Activated T-cell treated with anti-CD3 and anti-CD28 coated beads, Interleukin-2, amount 50 U/mL, for 4 hours (primary cell): Measurements from ENCODE around the gene CTNNA2. TPM values are rescaled to one million over a fixed set of nuclear protein-coding genes. Genes with fewer than 3 reads are reported as not detected.

Source experiments
- ATAC-seq, 2 donors: fragments of 200-7000 bp; cut with Tn5 transposase; one replicate each; pipeline ENCODE4 v1.10.0; 2021
- DNase-seq: peaks from one replicate; pipeline ENCODE4 v3.0.0-alpha.2; 2020
- H3K27me3 Mint-ChIP-seq: one replicate; pipeline ENCODE4 v1.8.0; 2021; ENCODE audit warnings: low read depth, mixed read lengths
- H3K36me3 Mint-ChIP-seq: one replicate; pipeline ENCODE4 v1.8.0; 2022; ENCODE audit warnings: mixed read lengths; ENCODE audit not compliant: insufficient read depth
- H3K4me1 Mint-ChIP-seq: one replicate; pipeline ENCODE4 v1.8.0; 2021; ENCODE audit warnings: low read depth, mixed read lengths
- H3K4me3 Mint-ChIP-seq: one replicate; pipeline ENCODE4 v1.8.0; 2021; ENCODE audit warnings: mild to moderate bottlenecking, moderate library complexity, mixed read lengths
- H3K9me3 Mint-ChIP-seq: one replicate; pipeline ENCODE4 v1.8.0; 2021; ENCODE audit warnings: mixed read lengths
- total RNA-seq, 3 donors: library from RNA; stranded (reverse); gene quantifications; one replicate each; pipeline ENCODE4 v1.2.1, GENCODE V29; 2021

Gene CTNNA2
- total RNA-seq, 3 donors from 2014 or later = 0.08 TPM; not detected in 2

DNA sequence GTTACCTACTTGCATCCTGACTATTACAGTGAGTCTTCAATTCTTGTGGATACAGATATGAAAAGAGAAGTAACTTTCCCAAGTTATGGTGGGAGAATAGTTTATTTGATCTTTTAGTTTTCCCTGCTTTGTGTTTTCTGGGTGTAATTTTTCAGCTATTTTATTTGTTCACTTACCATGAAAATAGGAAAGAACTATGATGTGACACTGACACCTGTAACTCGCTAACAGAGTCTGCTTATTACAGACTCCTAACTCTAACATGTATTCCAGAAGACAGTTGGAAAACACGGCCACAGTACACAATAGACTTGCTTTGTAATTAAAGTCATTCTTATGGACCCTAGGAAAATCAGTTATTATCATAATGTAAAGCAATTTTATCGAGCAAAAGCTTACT, 468.5 kb downstream of the CTNNA2 start:
- Mint-ChIP-seq H3K27me3 (no peaks in the 10 kb centered on the region), H3K4me1 (no peaks in the 10 kb centered on the region), H3K4me3 (no peak overlapping the region), H3K9me3 (no peaks in the 10 kb centered on the region), H3K36me3 (no peaks in the 10 kb centered on the region)
- DNase-seq (no peak), ATAC-seq (no peak)

DNA sequence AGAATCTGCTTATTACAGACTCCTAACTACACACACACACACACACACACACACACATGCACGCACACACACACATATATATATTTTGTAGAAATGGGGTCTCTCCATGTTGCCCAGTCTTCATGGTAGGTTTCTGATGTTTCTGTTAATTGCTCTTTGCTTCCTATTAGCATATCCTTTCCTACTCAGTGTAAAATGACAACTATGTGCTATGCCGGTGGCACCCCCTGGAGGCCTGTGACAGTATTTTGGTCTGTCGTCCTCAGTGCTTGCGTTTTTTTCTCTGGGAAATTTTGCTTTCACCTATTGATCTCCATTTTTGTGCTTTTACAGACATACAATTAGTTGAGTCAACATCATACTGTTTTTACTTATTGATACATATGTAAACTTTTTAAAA, 469.6 kb downstream of the CTNNA2 start:
- H3K4me1 Mint-ChIP-seq = no peaks in the 10 kb centered on the region
- DNase-seq = no peak
- no peaks in the 10 kb centered on the region for H3K27me3 Mint-ChIP-seq
- H3K9me3 Mint-ChIP-seq = no peaks in the 10 kb centered on the region
- H3K36me3 Mint-ChIP-seq = no peaks in the 10 kb centered on the region
- H3K4me3 Mint-ChIP-seq = no peak overlapping the region
- ATAC-seq = no peak

DNA sequence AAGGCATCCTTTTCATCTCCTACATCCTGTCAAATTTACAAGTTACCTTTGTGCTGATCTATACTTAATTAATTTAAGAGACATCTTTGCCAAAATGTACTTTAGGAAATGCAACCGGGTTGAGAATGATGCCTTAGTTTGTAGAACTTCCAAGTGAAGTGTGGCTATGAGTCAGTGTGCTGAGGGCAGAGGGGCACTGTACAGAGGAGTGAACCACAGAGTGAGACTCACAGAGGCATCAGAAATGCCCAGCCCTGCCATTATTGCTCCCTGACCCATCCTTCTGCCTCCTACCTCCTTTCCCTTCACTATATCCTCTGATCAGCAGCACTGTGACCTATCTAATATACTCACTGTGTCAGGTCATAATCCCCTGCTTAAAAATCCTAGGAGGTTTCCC, 471.6 kb downstream of the CTNNA2 start:
- DNase-seq (no peak), ATAC-seq (no peak)
- Mint-ChIP-seq H3K36me3 (no peaks in the 10 kb centered on the region), H3K9me3 (no peaks in the 10 kb centered on the region), H3K4me3 (no peak overlapping the region), H3K4me1 (no peaks in the 10 kb centered on the region), H3K27me3 (no peaks in the 10 kb centered on the region)

DNA sequence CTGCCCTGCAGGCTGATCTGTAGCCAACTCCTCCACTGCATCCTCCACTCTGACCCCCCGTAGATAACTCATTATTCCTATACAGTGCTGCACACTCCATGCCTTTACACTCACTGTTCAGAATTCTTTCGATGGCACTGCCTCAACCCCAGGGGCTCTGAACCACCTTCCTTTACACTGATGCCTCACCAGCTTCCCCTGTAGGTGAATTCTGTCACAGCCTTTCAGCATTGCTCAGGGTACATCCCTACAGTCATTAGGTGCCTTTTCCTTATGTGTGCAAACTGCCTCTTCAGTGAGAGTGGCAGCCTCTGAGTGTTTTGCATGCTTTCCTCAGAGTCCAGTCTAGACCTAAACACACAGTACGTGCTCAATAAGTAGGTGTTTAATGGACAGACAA, 472.3 kb downstream of the CTNNA2 start:
- DNase-seq (no peak), ATAC-seq (no peak)
- Mint-ChIP-seq H3K4me3 (no peak overlapping the region), H3K36me3 (no peaks in the 10 kb centered on the region), H3K4me1 (no peaks in the 10 kb centered on the region), H3K9me3 (no peaks in the 10 kb centered on the region), H3K27me3 (no peaks in the 10 kb centered on the region)

GRCh38 chr2:79985571-79985970, 472.7 kb downstream of the CTNNA2 start:
- ATAC-seq = no peak

GRCh38 chr2:79993144-79993543, 480.3 kb downstream of the CTNNA2 start:
- Mint-ChIP-seq H3K4me1 (no peaks in the 10 kb centered on the region), H3K4me3 (no peak overlapping the region), H3K9me3 (peaks cover 4% of the 10 kb centered on the region), H3K36me3 (no peaks in the 10 kb centered on the region), H3K27me3 (no peaks in the 10 kb centered on the region)
- DNase-seq = no peak
- ATAC-seq = no peak

More at GRCh38 chr2:79985571-79985970, 472.7 kb downstream of the CTNNA2 start:
- Mint-ChIP-seq H3K27me3 (no peaks in the 10 kb centered on the region), H3K4me1 (no peaks in the 10 kb centered on the region), H3K9me3 (no peaks in the 10 kb centered on the region), H3K4me3 (no peak overlapping the region), H3K36me3 (no peaks in the 10 kb centered on the region)
- no peak for DNase-seq

GRCh38 chr2:79994161-79994560, 481.3 kb downstream of the CTNNA2 start:
- Mint-ChIP-seq H3K9me3 (peaks cover 4% of the 10 kb centered on the region), H3K27me3 (peaks cover 2% of the 10 kb centered on the region), H3K4me1 (no peaks in the 10 kb centered on the region), H3K4me3 (no peak overlapping the region), H3K36me3 (no peaks in the 10 kb centered on the region)
- DNase-seq = no peak
- ATAC-seq = no peak

GRCh38 chr2:79994965-79995364, 482.1 kb downstream of the CTNNA2 start:
- H3K9me3 Mint-ChIP-seq = peaks cover 4% of the 10 kb centered on the region
- no peak overlapping the region for H3K4me3 Mint-ChIP-seq
- DNase-seq (no peak), ATAC-seq (no peak)
- peaks cover 2% of the 10 kb centered on the region for H3K27me3 Mint-ChIP-seq
- no peaks in the 10 kb centered on the region for H3K4me1 Mint-ChIP-seq
- H3K36me3 Mint-ChIP-seq = no peaks in the 10 kb centered on the region

DNA sequence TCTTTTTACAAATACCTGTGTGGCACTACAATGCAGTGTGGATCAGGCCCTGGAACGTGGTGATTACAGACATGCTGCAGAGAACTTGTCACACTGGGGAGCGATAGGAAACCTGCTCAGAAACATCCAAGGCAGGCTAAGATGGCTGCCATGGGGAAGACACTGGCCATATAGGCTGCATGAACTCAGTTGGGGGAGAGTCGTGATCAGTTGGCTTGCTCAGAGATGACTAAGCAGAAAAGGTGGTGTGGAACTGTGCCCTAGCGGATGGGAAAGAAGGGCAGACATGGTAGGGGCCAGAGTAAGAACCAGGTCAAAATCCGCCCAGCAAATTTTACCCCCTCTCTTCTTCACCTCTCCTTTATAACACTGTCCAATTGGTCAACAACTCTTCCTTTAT, 483.9 kb downstream of the CTNNA2 start:
- ATAC-seq (no peak), DNase-seq (no peak)
- Mint-ChIP-seq H3K4me1 (no peaks in the 10 kb centered on the region), H3K9me3 (peaks cover 4% of the 10 kb centered on the region), H3K4me3 (no peak overlapping the region), H3K36me3 (no peaks in the 10 kb centered on the region), H3K27me3 (peaks cover 2% of the 10 kb centered on the region)

GRCh38 chr2:80001701-80002101, 488.9 kb downstream of the CTNNA2 start:
- H3K36me3 Mint-ChIP-seq = no peaks in the 10 kb centered on the region
- DNase-seq = no peak
- peaks cover 2% of the 10 kb centered on the region for H3K27me3 Mint-ChIP-seq
- no peak overlapping the region for H3K4me3 Mint-ChIP-seq
- no peaks in the 10 kb centered on the region for H3K4me1 Mint-ChIP-seq
- H3K9me3 Mint-ChIP-seq = no peaks in the 10 kb centered on the region
- no peak for ATAC-seq

DNA sequence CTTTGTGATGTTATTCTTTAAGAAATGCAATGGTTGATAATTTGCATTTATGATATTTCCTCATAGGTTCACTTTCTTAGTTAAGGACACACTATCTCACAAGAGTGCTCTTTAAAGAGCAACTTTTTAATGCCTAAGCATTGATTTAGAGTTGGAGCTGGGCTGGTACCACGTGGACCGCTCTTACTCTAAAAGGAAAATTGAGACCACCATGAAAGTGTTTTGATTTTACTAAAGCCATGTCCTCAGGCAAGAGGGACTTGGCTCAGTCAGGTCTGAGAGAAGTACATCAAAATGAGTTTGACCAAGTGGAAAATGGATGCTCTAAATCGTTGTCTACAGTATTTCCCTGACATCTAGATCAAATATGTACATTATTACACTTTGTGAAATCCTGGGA, 489.3 kb downstream of the CTNNA2 start:
- Mint-ChIP-seq H3K9me3 (no peaks in the 10 kb centered on the region), H3K4me1 (no peaks in the 10 kb centered on the region), H3K27me3 (peaks cover 2% of the 10 kb centered on the region), H3K36me3 (no peaks in the 10 kb centered on the region), H3K4me3 (no peak overlapping the region)
- no peak for ATAC-seq
- DNase-seq = no peak

DNA sequence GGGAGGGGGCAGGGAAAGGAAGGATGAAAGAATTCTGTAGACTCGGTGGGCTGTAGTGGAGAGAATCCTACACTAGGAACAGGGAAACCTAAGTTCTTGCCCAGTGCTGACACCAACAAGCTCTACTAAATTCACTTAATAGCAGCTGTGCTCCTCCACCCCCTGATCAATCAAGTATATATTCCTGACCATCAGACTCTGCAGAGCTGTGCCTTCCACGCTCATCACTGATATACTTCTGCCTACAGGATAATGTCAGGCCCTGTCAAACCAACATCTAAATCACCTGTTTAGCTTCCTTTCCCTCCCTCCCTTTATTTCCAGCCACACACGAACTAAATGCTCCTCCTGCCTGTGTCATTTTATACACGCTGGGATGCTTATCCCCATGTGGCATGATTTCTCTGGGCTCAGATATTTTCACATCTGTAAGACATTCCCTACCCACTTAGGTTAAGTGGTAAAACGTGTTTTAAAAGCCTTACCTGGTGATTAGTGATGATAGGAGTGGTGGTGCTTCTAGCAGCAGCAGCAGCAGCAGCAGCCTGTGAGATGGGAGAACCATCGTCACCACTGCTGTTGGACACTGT, 489.8 kb downstream of the CTNNA2 start:
- ATAC-seq (no peak), DNase-seq (no peak)
- no peaks in the 10 kb centered on the region for H3K36me3 Mint-ChIP-seq
- H3K27me3 Mint-ChIP-seq = peaks cover 2% of the 10 kb centered on the region
- no peaks in the 10 kb centered on the region for H3K4me1 Mint-ChIP-seq
- no peak overlapping the region for H3K4me3 Mint-ChIP-seq
- no peaks in the 10 kb centered on the region for H3K9me3 Mint-ChIP-seq

- DNase-seq = no peak
- Mint-ChIP-seq H3K36me3 (no peaks in the 10 kb centered on the region), H3K4me3 (no peak overlapping the region), H3K4me1 (no peaks in the 10 kb centered on the region), H3K9me3 (no peaks in the 10 kb centered on the region), H3K27me3 (no peaks in the 10 kb centered on the region)
- no peak for ATAC-seq
Measured at GRCh38 chr2:80007777-80008503, 495.1 kb downstream of the CTNNA2 start.

DNA sequence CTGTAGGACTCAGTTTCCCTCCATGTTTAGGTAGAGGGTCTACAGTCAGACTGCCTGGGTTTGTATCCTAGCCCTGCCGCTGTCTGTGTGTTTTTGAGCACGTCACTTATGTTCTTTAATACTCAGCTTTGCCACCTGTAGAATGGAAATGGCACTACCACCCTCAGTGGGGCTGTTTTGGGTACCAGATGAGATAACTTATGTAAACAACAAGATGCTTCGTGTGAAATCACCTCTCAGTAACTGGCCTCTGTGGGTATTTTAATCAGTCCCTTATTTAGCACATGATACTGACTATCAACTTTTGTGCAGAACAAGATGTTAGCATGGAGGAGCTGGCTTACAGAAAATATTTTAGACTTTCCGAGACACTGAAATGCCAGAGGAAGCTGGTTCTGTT, 495.7 kb downstream of the CTNNA2 start:
- Mint-ChIP-seq H3K9me3 (peaks cover 4% of the 10 kb centered on the region), H3K4me1 (no peaks in the 10 kb centered on the region), H3K4me3 (no peak overlapping the region)

GRCh38 chr2:80009211-80009610, 496.4 kb downstream of the CTNNA2 start:
- DNase-seq = no peak
- Mint-ChIP-seq H3K9me3 (peaks cover 5% of the 10 kb centered on the region), H3K36me3 (no peaks in the 10 kb centered on the region), H3K4me1 (no peaks in the 10 kb centered on the region), H3K4me3 (no peak overlapping the region), H3K27me3 (no peaks in the 10 kb centered on the region)
- ATAC-seq = no peak

More for the DNA sequence above, 495.7 kb downstream of the CTNNA2 start:
- H3K36me3 Mint-ChIP-seq = no peaks in the 10 kb centered on the region
- DNase-seq (no peak), ATAC-seq (no peak)
- H3K27me3 Mint-ChIP-seq = no peaks in the 10 kb centered on the region
